Prostate gland (tissue), 2 donors: ENCODE measurements around the gene SUGCT. TPM values are rescaled to one million over a fixed set of nuclear protein-coding genes. Genes with fewer than 3 reads are reported as not detected.
"Not testable (repeated sequence)": the region's sequence is repeated elsewhere in the genome, so short reads cannot be mapped to it uniquely, and the experiment has no call there.

ENCODE experiments used
- DNase-seq: peaks from one replicate; pipeline ENCODE4 v3.0.0-alpha.2; 2019; ENCODE audit warnings: low spot score
- H3K27ac ChIP-seq, 2 donors: fragments of 200-600 bp; sonication (generic); 2 replicates each; pipeline ENCODE4 v1.5.1; 2017 to 2019
- H3K27me3 ChIP-seq: fragments of 200-600 bp; sonication (generic); replicated peaks from 2 replicates; pipeline ENCODE4 v1.5.1; 2019; ENCODE audit not compliant: insufficient read depth
- H3K36me3 ChIP-seq, 2 donors: fragments of 200-600 bp; sonication (generic); 1 replicate in 1 of 2; 2 replicates in 1 of 2; pipeline versions ENCODE4 v1.5.1 to v1.8.1; 2017 to 2019
- H3K4me1 ChIP-seq: fragments of 200-600 bp; sonication (generic); replicated peaks from 2 replicates; pipeline ENCODE4 v1.5.1; 2019
- H3K4me3 ChIP-seq, 2 donors: fragments of 200-600 bp; sonication (generic); 2 replicates each; pipeline ENCODE4 v1.5.1; 2017 to 2019
- H3K9me3 ChIP-seq: fragments of 200-600 bp; sonication (generic); 2 replicates; pipeline ENCODE4 v1.5.1; 2017
- POLR2A ChIP-seq: fragments of 450-650 bp; IDR thresholded peaks from one replicate; pipeline ENCODE4 v1.6.1; 2016; ENCODE audit warnings: antibody characterized with exemption, mild to moderate bottlenecking
- POLR2AphosphoS5 ChIP-seq: sonication (generic); formaldehyde crosslinking; IDR thresholded peaks from one replicate; pipeline ENCODE4 v1.6.1; 2017; ENCODE audit warnings: antibody characterized with exemption
- WGBS: methylation state at CpG from one replicate; pipeline ENCODE4 v1.1.5; 2018; 5-methylcytosine and 5-hydroxymethylcytosine counted together
- intact Hi-C: fragments of 100-400 bp; cut with DNase I; formaldehyde crosslinking; loops from one replicate; pipeline ENCODE4 v1.14.2; 2022
- total RNA-seq, 2 donors: library from RNA; depleted of rRNA; stranded (reverse); fragments of >200 nt; gene quantifications; one replicate each; pipeline ENCODE4 v1.1.0, GENCODE V29; 2016
- TF ChIP-seq, protein P1 (sequence below), 4 experiments: fragments of 200-600 bp in 2 of 4; fragments of 450-650 bp in 2 of 4; sonication (generic) in 2 of 4; IDR thresholded peaks; 1 replicate in 3 of 4; 2 replicates in 1 of 4; pipeline ENCODE4 v1.5.1; 2016 to 2019; ENCODE audit warnings: antibody characterized with exemption in 4 of 4, mild to moderate bottlenecking in 2 of 4, moderate library complexity in 2 of 4

The SUGCT gene
- total RNA-seq, 2 donors from 2014 or later, result 2.2 to 3.2 TPM

DNA sequence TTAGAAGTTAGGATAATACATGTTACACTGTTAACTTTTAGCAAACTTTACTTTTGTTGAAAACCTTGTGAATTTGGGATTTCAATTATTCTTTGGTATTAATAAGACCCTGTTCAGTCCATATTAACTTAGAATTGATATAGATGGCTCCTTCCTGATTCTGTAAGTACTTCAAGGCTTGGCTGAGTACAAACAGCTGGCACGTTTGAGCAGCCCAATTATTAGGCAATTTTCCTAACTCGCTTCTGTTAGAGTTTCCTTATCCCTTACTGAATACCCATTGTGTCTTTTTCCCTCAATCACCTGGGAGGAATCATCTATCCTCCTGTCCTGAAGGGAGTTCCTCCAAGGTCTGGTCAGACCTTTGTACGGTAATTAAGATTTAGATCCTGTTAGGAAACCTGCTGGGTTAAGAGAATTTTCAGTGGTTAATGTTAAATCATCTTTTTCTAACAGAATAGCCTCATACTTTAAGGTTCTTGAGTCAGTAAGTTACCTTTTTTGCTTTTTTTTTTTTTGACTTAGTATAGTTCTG is 10.9 kb downstream of the SUGCT start:
- H3K4me1 ChIP-seq, H3K9me3 ChIP-seq, H3K4me3 ChIP-seq, H3K27ac ChIP-seq, intact Hi-C loops, DNase-seq, H3K27me3 ChIP-seq, H3K36me3 ChIP-seq: not testable (repeated sequence)
- WGBS, result 73% methylated on average over 3 of the region's 3 CpGs

DNA sequence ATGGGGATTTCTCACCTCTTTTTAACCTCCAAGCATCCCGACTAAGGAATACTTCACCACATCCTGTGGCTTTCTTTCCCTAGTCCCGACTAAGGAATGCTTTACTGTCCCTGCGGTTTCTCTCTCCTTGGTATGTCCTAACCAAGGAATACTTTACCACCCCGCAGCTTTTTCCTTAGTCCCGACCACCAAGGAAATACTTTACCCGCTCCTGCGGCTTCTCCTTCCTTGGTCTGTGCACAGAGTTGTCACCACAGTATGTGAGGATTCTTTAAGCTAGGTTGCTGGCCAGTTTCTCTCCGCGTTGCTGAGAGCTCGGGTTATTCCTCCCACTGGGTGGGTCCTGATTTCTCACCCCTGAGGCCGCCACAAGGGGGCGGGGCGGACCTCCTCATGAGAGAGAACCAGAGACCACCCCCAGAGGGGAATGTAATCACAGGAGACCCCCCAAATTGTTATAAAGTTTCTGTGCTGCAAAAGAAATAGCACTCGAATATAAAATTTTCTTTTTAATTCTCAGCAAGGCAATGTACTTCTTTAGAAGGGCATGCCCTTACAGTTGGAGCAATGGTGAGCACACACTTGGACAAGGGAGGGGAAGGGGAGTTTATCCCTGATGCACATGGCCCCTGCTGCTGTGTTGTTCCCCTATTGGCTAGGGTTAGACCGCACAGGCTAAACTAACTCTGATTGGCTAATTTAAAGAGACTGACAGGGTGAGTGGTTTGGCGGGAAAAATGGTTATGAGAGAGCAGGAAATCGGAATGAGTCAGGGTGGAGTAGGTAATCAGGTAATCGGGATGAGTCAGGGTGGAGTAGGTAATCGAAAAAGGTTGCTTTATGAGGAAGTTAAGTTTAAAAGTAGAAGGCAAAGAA is 12.8 kb downstream of the SUGCT start:
- Histone ChIP-seq H3K27ac (no peak overlapping the region), H3K9me3 (no peaks in the 10 kb centered on the region), H3K4me1 (no peaks in the 10 kb centered on the region), H3K36me3 (no peaks in the 10 kb centered on the region), H3K4me3 (no peak overlapping the region), H3K27me3 (no peaks in the 10 kb centered on the region)
- WGBS, result 91% methylated on average over 19 of the region's 19 CpGs
- intact Hi-C loops, result no loop called here
- TF ChIP-seq, protein P1, sequence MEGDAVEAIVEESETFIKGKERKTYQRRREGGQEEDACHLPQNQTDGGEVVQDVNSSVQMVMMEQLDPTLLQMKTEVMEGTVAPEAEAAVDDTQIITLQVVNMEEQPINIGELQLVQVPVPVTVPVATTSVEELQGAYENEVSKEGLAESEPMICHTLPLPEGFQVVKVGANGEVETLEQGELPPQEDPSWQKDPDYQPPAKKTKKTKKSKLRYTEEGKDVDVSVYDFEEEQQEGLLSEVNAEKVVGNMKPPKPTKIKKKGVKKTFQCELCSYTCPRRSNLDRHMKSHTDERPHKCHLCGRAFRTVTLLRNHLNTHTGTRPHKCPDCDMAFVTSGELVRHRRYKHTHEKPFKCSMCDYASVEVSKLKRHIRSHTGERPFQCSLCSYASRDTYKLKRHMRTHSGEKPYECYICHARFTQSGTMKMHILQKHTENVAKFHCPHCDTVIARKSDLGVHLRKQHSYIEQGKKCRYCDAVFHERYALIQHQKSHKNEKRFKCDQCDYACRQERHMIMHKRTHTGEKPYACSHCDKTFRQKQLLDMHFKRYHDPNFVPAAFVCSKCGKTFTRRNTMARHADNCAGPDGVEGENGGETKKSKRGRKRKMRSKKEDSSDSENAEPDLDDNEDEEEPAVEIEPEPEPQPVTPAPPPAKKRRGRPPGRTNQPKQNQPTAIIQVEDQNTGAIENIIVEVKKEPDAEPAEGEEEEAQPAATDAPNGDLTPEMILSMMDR (IDR thresholded peaks at IDR 0.05), result no peak
- TF ChIP-seq POLR2AphosphoS5, result no peak
- no peak for TF ChIP-seq POLR2A
- no peak for DNase-seq

DNA sequence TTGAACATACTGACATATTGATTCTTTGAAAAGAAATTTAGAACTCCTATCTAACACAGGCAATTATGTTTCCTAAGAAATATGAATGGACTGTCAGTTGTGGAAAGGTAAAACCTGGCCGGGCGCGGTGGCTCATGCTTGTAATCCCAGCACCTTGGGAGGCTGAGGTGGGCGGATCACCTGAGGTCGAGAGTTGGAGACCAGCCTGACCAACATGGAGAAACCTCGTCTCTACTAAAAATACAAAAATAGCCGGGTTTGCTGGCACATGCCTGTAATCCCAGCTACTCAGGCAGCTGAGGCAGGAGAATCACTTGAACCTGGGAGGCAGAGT is 13.4 kb downstream of the SUGCT start:
- H3K4me1 ChIP-seq, H3K27me3 ChIP-seq, H3K4me3 ChIP-seq, H3K27ac ChIP-seq, H3K9me3 ChIP-seq, DNase-seq, H3K36me3 ChIP-seq, intact Hi-C loops: not testable (repeated sequence)
- WGBS, result 96% methylated on average over 7 of the region's 7 CpGs

DNA sequence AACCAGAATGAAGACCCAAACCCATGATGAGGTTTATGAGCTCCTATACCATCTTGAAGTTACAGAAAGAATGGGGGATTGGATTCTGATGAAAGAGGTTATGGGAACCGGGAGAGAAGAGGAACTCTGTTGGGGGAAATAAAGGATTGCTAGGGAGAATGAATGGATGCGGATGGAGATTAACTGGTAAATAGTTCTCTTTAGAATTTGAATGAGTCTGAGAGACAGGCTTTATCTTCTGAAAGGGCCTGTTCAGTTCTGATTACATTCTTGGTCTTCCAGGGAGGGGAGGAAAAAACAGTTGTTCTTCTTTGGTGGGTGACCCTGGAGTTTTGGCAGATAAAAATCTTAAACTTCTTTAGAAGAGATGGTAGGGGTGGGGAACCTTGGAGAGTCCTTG is 13.9 kb downstream of the SUGCT start:
- no peak overlapping the region for H3K27ac ChIP-seq
- 93% methylated on average over 2 of the region's 2 CpGs for WGBS
- H3K27me3 ChIP-seq, result no peaks in the 10 kb centered on the region
- H3K9me3 ChIP-seq, result no peaks in the 10 kb centered on the region
- H3K4me3 ChIP-seq, result no peak overlapping the region
- H3K36me3 ChIP-seq, result no peaks in the 10 kb centered on the region
- intact Hi-C loops, result no loop called here
- TF ChIP-seq, protein P1 (IDR thresholded peaks at IDR 0.05), result no peak
- TF ChIP-seq POLR2A, result no peak
- TF ChIP-seq POLR2AphosphoS5, result no peak
- DNase-seq, result no peak
- H3K4me1 ChIP-seq, result no peaks in the 10 kb centered on the region

DNA sequence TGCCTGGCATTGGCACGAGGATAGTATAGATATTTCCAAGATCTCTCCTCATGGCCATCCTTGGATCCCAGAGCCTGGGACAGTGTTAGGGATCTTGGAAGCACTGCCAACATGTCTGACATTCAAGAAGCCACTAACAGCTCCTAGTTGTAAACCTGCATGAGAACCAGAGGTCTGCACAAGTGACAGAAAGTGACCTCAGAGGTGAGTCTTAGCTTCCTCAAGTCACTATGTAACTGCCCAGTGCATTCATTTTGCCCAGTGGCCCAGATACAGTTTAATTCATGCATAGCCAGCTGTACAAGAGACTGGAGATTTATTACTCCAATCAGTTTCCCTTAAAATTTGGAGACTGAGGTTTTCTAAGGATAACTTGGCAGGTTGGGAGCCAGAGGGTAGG is 16.7 kb downstream of the SUGCT start:
- WGBS, result 91% methylated on average over 1 of the region's 1 CpG
- Histone ChIP-seq H3K27me3 (no peaks in the 10 kb centered on the region), H3K9me3 (no peaks in the 10 kb centered on the region), H3K4me1 (no peaks in the 10 kb centered on the region), H3K27ac (no peak overlapping the region), H3K36me3 (no peaks in the 10 kb centered on the region), H3K4me3 (no peak overlapping the region)
- intact Hi-C loops, result no loop called here
- TF ChIP-seq, protein P1 (IDR thresholded peaks at IDR 0.05), result no peak
- TF ChIP-seq POLR2A (no peak), POLR2AphosphoS5 (no peak)
- DNase-seq, result no peak

DNA sequence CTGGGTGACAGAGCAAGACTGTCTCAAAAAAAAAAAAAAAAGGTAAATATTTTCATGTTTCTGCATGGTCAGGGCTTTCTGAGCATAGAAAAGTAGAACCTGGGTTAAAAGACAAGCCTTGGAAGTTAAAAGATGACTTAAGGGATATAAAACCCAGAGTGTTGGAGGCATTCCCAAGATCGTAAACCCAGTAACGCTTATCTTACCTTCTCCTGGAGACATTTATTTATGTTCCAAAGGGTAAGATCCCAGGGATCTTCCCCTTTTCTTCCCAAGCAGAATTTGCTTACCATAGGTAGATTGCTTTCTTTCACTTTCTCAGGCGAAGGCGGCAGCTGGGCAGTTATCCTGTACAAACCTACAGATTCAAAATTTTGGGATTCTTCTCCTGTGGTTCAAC is 22.2 kb downstream of the SUGCT start:
- peak; percentile 8 for TF ChIP-seq POLR2AphosphoS5
- no peak for TF ChIP-seq POLR2A
- Histone ChIP-seq H3K4me3 (no peak overlapping the region), H3K27me3 (no peaks in the 10 kb centered on the region), H3K9me3 (no peaks in the 10 kb centered on the region), H3K36me3 (no peaks in the 10 kb centered on the region), H3K4me1 (no peaks in the 10 kb centered on the region), H3K27ac (no peak overlapping the region)
- intact Hi-C loops, result no loop called here
- WGBS, result 39% methylated on average over 4 of the region's 4 CpGs
- DNase-seq, result peak; percentile 11
